Panc1 (cell line): ENCODE data around the gene MYF6. TPM values are rescaled to one million over a fixed set of nuclear protein-coding genes. Genes with fewer than 3 reads are reported as not detected.

ENCODE experiments used
- ATAC-seq: fragments of 200-7000 bp; cut with Tn5 transposase; 2 replicates; pipeline ENCODE4 v1.9.1; 2020; ENCODE audit warnings: mild to moderate bottlenecking, moderate library complexity
- BruUV-seq: library from RNA; stranded (reverse); fragments of 400-500 nt; replicated peaks from 2 replicates; lab custom pipeline; 2021; lab: Mats Ljungman, UMichigan
- CTCF ChIA-PET: fragments of 300-600 bp; sonication (Branson Sonifier 250); formaldehyde crosslinking; loops from one replicate; lab custom pipeline; 2022; ENCODE audit warnings: antibody characterized with exemption; lab: Charles Lee
- POLR2A ChIA-PET: fragments of 300-600 bp; sonication (Branson Sonifier 250); formaldehyde crosslinking; loops from one replicate; lab custom pipeline; 2022; ENCODE audit warnings: antibody characterized with exemption; lab: Charles Lee
- DNase-seq: peaks from one replicate; pipeline ENCODE4 v3.0.0-alpha.2; 2010; ENCODE audit warnings: low read depth, low spot score
- H3K27ac ChIP-seq: 2 replicates; pipeline ENCODE4 v1.5.1; 2011; ENCODE audit warnings: mild to moderate bottlenecking, low read length, inconsistent platforms
- H3K27me3 ChIP-seq: fragments of 200-500 bp; sonication (Bioruptor generic); 2 replicates; pipeline ENCODE4 v1.6.0; 2014; ENCODE audit warnings: low read length, inconsistent platforms; ENCODE audit not compliant: control insufficient read depth, insufficient read depth
- H3K36me3 ChIP-seq: fragments of 200-500 bp; sonication (Bioruptor generic); 2 replicates; pipeline ENCODE4 v1.5.1; 2014; ENCODE audit warnings: inconsistent platforms, mild to moderate bottlenecking, low read length, moderate library complexity; ENCODE audit not compliant: control insufficient read depth, insufficient read depth
- H3K4me1 ChIP-seq: 2 replicates; pipeline ENCODE4 v1.5.1; 2011; ENCODE audit warnings: inconsistent platforms, mild to moderate bottlenecking, low read length, moderate library complexity; ENCODE audit not compliant: control insufficient read depth, insufficient read depth
- H3K4me3 ChIP-seq, 2 experiments: 2 replicates each; pipeline ENCODE4 v1.5.1; 2011 to 2012; ENCODE audit warnings: low read depth in 2 of 2, low read length in 2 of 2, mild to moderate bottlenecking in 2 of 2, inconsistent platforms in 1 of 2, moderate library complexity in 1 of 2
- H3K9me3 ChIP-seq: fragments of 200-500 bp; sonication (Bioruptor generic); 2 replicates; pipeline ENCODE4 v1.5.1; 2014; ENCODE audit warnings: low read depth, mild to moderate bottlenecking, inconsistent platforms, low read length, moderate library complexity; ENCODE audit not compliant: control insufficient read depth, insufficient read depth
- POLR2AphosphoS5 ChIP-seq: IDR thresholded peaks from 2 replicates; pipeline ENCODE4 v1.6.1; 2012; ENCODE audit warnings: mild to moderate bottlenecking, low read depth, low read length, moderate library complexity
- REST ChIP-seq, 2 experiments: IDR thresholded peaks; 2 replicates each; pipeline ENCODE4 v1.6.1; 2011 to 2012; ENCODE audit warnings: low read depth in 2 of 2, control low read depth in 1 of 2, low read length in 1 of 2, mild to moderate bottlenecking in 1 of 2, moderate library complexity in 1 of 2; ENCODE audit not compliant: insufficient read depth in 1 of 2
- SIN3A ChIP-seq: IDR thresholded peaks from 2 replicates; pipeline ENCODE4 v1.6.1; 2012; ENCODE audit warnings: low read depth, mild to moderate bottlenecking, low read length, moderate library complexity, borderline replicate concordance; ENCODE audit not compliant: insufficient read depth
- TCF7L2 ChIP-seq: IDR thresholded peaks from 2 replicates; pipeline ENCODE4 v1.6.1; 2011; ENCODE audit warnings: mild to moderate bottlenecking, low read depth, low read length, inconsistent platforms
- in situ Hi-C: cut with HindIII; loops from 2 replicates; pipeline ENCODE4 v1.10.0; 2016; ENCODE audit warnings: low sequenced_read_pairs, low pct_unique_long_range_greater_than_20kb
- intact Hi-C: fragments of 100-400 bp; cut with micrococcal nuclease; formaldehyde crosslinking; loops from one replicate; pipeline ENCODE4 v1.10.0; 2022; ENCODE audit not compliant: unreplicated experiment
- total RNA-seq: library from RNA; stranded (reverse); gene quantifications from one replicate; pipeline ENCODE4 v1.2.1, GENCODE V29; 2021; ENCODE audit not compliant: unreplicated experiment
- TF ChIP-seq, protein P1 (sequence below): fragments of 450-650 bp; IDR thresholded peaks from 2 replicates; pipeline ENCODE4 v1.5.1; 2017; ENCODE audit warnings: mild to moderate bottlenecking

Gene MYF6
- total RNA-seq, 1 experiment from 2014 or later = not detected

- H3K36me3 ChIP-seq = no peaks in the 10 kb centered on the region
- BruUV-seq = no TSS peak
- in situ Hi-C loops (no loop called here), intact Hi-C loops (no loop called here)
- H3K4me3 ChIP-seq = no peak overlapping the region
- ATAC-seq (no peak), DNase-seq (no peak)
- no peak overlapping the region for H3K27ac ChIP-seq
- H3K4me1 ChIP-seq = no peaks in the 10 kb centered on the region
- ChIA-PET CTCF (no interaction called here), POLR2A (no interaction called here)
- TF ChIP-seq, protein P1, sequence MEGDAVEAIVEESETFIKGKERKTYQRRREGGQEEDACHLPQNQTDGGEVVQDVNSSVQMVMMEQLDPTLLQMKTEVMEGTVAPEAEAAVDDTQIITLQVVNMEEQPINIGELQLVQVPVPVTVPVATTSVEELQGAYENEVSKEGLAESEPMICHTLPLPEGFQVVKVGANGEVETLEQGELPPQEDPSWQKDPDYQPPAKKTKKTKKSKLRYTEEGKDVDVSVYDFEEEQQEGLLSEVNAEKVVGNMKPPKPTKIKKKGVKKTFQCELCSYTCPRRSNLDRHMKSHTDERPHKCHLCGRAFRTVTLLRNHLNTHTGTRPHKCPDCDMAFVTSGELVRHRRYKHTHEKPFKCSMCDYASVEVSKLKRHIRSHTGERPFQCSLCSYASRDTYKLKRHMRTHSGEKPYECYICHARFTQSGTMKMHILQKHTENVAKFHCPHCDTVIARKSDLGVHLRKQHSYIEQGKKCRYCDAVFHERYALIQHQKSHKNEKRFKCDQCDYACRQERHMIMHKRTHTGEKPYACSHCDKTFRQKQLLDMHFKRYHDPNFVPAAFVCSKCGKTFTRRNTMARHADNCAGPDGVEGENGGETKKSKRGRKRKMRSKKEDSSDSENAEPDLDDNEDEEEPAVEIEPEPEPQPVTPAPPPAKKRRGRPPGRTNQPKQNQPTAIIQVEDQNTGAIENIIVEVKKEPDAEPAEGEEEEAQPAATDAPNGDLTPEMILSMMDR = no peak
- TF ChIP-seq TCF7L2 (no peak), SIN3A (no peak), POLR2AphosphoS5 (no peak), REST (IDR thresholded peaks at IDR 0.05; ENCODE audit: insufficient read depth in 1 of 2, low read depth in 2 of 2, low read length in 1 of 2) (no peak)
- H3K27me3 ChIP-seq = no peaks in the 10 kb centered on the region
- no peaks in the 10 kb centered on the region for H3K9me3 ChIP-seq
Observed at GRCh38 chr12:80707830-80708258, 410 bp downstream of the MYF6 start.

- Histone ChIP-seq H3K27me3 (no peaks in the 10 kb centered on the region), H3K9me3 (no peaks in the 10 kb centered on the region), H3K4me1 (no peaks in the 10 kb centered on the region), H3K4me3 (no peak overlapping the region), H3K27ac (no peak overlapping the region), H3K36me3 (no peaks in the 10 kb centered on the region)
- ATAC-seq = no peak
- POLR2A ChIA-PET = no interaction called here
- CTCF ChIA-PET = no interaction called here
- intact Hi-C loops (no loop called here), in situ Hi-C loops (no loop called here)
- TF ChIP-seq, protein P1 = no peak
- TF ChIP-seq REST (IDR thresholded peaks at IDR 0.05; ENCODE audit: insufficient read depth in 1 of 2, low read depth in 2 of 2, low read length in 1 of 2) (no peak), POLR2AphosphoS5 (no peak), TCF7L2 (no peak), SIN3A (no peak)
- DNase-seq = no peak
- no TSS peak for BruUV-seq
Observed at GRCh38 chr12:80708259-80708974, 983 bp downstream of the MYF6 start.
